DMS114 treated with DMSO at 0.1 percent for 48 hours (cell line): ENCODE measurements around the gene PMIS2.
A peak's percentile ranks its signal among the peaks of the same experiment; 100 is the strongest.

Source experiments
- DNase-seq: peaks from one replicate; lab custom pipeline; 2025; ENCODE audit not compliant: unreplicated experiment; lab: John Stamatoyannopoulos, UW

The PMIS2 gene

DNA sequence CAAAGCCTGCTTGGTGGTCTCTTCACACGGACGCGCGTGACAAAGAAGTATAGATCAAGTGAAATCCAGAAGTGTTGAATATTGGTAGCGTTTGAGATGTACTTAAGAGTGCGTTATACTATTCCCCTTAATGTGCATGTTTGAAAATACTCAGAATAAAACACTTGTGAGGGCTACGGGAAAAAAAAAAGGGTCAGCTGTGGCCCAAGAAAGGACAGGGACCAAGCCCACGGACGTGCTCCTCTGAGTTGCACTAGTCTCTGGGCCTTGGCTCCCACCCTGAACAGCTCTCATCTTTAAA, 42.2 kb downstream of the PMIS2 start:
- DNase-seq = no peak

DNA sequence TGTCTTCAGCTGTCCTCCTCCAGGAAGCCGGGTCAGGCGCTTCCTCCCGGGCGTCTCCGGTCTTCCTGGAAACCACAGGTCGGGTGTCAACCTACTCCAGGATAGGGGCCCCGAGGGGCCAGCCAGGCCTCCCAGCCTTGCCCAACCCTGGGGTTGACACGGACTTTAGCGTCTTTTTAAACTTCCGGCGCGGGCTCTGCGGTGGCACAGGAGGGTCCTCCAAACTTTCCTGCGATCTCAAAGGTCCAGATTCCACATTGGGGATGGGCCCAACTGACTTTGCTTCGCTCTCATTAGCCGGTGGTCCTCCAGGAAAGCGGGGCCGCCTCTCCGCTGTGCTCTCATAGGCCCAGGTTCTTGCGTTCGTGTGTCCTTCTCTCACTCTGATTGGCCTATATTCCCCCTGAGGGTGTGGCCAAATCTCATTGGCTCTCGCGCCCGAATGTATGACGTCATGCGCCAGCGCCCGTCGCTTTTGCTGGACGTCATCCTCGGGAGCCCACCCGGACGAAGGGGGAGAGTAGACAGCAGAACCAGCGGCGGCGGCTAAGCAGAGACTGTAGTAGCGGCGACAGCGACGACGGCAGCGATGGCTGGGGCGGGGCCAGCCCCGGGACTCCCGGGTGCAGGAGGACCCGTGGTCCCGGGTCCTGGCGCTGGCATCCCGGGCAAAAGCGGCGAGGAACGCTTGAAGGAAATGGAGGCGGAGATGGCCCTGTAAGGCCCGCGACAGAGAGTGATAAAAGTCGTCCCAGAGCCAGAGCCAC, 42.8 kb downstream of the PMIS2 start, which contains the start of gene RBM42:
Gene RBM42, plus strand, starts transcription at position 472 of the 767 bp plus-strand sequence. Its CDS starts 118 bp downstream, at position 590.
- DNase-seq = peak; percentile 99

DNA sequence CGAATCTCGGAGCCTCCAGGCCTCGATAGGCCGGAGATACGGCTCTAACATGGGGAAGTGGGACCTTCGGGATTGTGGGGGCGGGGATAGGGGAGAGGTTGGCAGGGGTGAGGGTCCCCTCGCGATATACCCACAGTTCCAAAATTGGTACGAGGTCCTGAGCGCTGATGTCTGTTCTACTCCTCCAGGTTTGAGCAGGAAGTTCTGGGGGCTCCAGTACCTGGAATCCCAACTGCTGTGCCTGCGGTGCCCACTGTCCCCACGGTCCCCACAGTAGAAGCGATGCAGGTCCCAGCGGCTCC, 43.3 kb downstream of the PMIS2 start:
- DNase-seq = no peak

DNA sequence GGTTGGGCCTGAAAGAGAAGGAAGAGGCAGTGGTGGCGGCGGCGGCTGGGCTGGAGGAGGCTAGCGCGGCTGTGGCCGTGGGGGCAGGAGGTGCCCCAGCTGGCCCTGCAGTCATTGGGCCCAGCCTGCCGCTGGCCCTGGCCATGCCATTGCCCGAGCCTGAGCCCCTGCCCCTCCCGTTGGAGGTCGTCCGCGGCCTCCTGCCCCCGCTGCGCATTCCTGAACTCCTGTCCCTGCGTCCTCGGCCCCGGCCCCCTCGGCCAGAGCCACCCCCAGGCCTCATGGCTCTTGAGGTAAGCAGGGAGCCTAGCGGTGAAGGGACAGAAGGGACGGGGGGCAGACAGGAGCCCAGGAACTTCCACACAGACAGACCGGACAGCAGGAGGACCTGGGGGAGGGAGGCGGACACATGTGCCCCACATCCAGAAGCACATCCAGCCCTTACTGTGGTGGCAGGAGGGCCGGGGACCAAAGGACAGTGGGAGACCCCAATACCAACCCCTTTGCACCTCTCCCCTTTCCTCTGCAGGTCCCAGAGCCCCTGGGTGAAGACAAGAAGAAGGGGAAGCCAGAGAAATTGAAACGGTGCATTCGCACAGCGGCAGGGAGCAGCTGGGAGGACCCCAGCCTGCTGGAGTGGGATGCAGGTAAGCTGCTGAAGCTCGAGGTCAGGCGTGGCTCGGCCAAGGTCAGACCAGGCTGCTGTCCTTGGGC, 47.9 kb downstream of the PMIS2 start:
- no peak for DNase-seq

DNA sequence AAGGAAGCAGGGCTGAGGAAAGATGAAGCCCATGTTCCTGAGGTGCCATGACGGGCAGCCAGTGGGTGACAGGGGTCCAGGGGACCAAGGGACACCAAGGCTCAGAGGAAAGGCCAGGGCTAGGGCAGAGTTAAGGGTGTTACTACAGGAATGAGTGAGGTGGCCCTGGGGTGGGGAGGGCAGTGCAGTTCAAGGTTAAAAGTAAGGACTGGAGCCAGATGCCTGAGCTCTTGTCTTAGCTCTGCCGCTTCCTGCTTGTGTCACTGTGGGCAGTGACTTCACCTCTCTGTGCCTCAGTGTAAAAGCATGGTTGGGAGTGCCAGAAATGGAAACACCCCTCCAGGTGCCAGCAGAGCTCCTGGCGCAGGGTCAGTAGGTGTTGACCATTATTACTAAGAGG, 50.7 kb downstream of the PMIS2 start:
- no peak for DNase-seq
